HCT116 (cell line): ENCODE data around the gene ZNF248. TPM values are rescaled to one million over a fixed set of nuclear protein-coding genes. Genes with fewer than 3 reads are reported as not detected.

Experiments used
- ATAC-seq: fragments of 200-7000 bp; cut with Tn5 transposase; 2 replicates; pipeline ENCODE4 v1.9.1; 2020; ENCODE audit warnings: mild to moderate bottlenecking, moderate library complexity
- BruUV-seq: library from RNA; stranded (reverse); fragments of 400-500 nt; replicated peaks from 2 replicates; lab custom pipeline; 2021; lab: Mats Ljungman, UMichigan
- CTCF ChIA-PET: fragments of 300-600 bp; sonication (Branson Sonifier 250); formaldehyde crosslinking; loops from one replicate; lab custom pipeline; 2021; ENCODE audit warnings: antibody characterized with exemption; lab: Charles Lee
- POLR2A ChIA-PET: fragments of 300-600, 350-600 bp; sonication (Branson Sonifier 250); formaldehyde crosslinking; loops from one replicate; lab custom pipeline; 2021; ENCODE audit warnings: antibody characterized with exemption; lab: Charles Lee
- RAD21 ChIA-PET, 2 experiments: fragments of 300-600 bp; sonication (Branson Sonifier 250); formaldehyde crosslinking; loops; one replicate each; lab custom pipeline; 2023; ENCODE audit warnings: low total read pairs in 2 of 2; ENCODE audit not compliant: uncharacterized antibody in 2 of 2, unreplicated experiment in 2 of 2, low non-redundant PET in 1 of 2; lab: Charles Lee
- DNase-seq: peaks from one replicate; pipeline ENCODE4 v3.0.0-alpha.2; 2010; ENCODE audit warnings: low read depth, low spot score
- H2AFZ ChIP-seq: fragments of 200-600 bp; shearing (Covaris generic), sonication (generic); 2 replicates; pipeline ENCODE4 v1.6.1; 2017; ENCODE audit warnings: low read depth, mixed run types, mixed read lengths, antibody characterized with exemption, low read length; ENCODE audit not compliant: poor library complexity, severe bottlenecking
- H3K27ac ChIP-seq: 2 replicates; pipeline ENCODE4 v1.5.1; 2012; ENCODE audit warnings: low read depth, low read length
- H3K27me3 ChIP-seq: fragments of 200-600 bp; sonication (generic); 2 replicates; pipeline ENCODE4 v1.6.1; 2016; ENCODE audit warnings: mixed run types, low read length, mixed read lengths; ENCODE audit not compliant: insufficient read depth
- H3K36me3 ChIP-seq, 2 experiments: fragments of 200-500 bp in 1 of 2; fragments of 200-600 bp in 1 of 2; sonication (Bioruptor generic) in 1 of 2; sonication (generic) in 1 of 2; 2 replicates each; pipeline versions ENCODE4 v1.5.1 to v1.6.1; 2014 to 2016; ENCODE audit warnings: low read length in 2 of 2, inconsistent platforms in 1 of 2, mixed read lengths in 1 of 2, mixed run types in 1 of 2; ENCODE audit not compliant: insufficient read depth in 2 of 2, control insufficient read depth in 1 of 2
- H3K4me1 ChIP-seq, 2 experiments: fragments of 200-600 bp in 1 of 2; sonication (generic) in 1 of 2; 2 replicates each; pipeline versions ENCODE4 v1.5.1 to v1.6.1; 2012 to 2017; ENCODE audit warnings: low read length in 2 of 2, inconsistent platforms in 1 of 2, mild to moderate bottlenecking in 1 of 2, mixed read lengths in 1 of 2, mixed run types in 1 of 2, moderate library complexity in 1 of 2; ENCODE audit not compliant: insufficient read depth in 2 of 2, control insufficient read depth in 1 of 2
- H3K4me2 ChIP-seq: fragments of 200-600 bp; sonication (generic); 2 replicates; pipeline ENCODE4 v1.6.1; 2017; ENCODE audit warnings: mixed run types, low read length, mixed read lengths
- H3K4me3 ChIP-seq, 2 experiments: fragments of 200-600 bp in 1 of 2; sonication (generic) in 1 of 2; replicated peaks in 1 of 2; 2 replicates each; pipeline ENCODE4 v1.5.1; 2011 to 2016; ENCODE audit warnings: low read length in 2 of 2, control low read depth in 1 of 2, low read depth in 1 of 2, mild to moderate bottlenecking in 1 of 2, mixed read lengths in 1 of 2, mixed run types in 1 of 2
- H3K79me2 ChIP-seq: fragments of 200-600 bp; sonication (generic); 2 replicates; pipeline ENCODE4 v1.6.1; 2017; ENCODE audit warnings: mild to moderate bottlenecking, mixed run types, low read length, moderate library complexity, mixed read lengths; ENCODE audit not compliant: insufficient read depth
- H3K9ac ChIP-seq: fragments of 200-600 bp; sonication (generic); 2 replicates; pipeline ENCODE4 v1.6.1; 2016; ENCODE audit warnings: low read length, mixed read lengths
- H3K9me2 ChIP-seq: fragments of 200-600 bp; sonication (generic), shearing (Covaris generic); 2 replicates; pipeline ENCODE4 v1.6.1; 2017; ENCODE audit warnings: mixed run types, mild to moderate bottlenecking, moderate library complexity; ENCODE audit not compliant: insufficient read depth
- H3K9me3 ChIP-seq, 2 experiments: fragments of 200-500 bp in 1 of 2; fragments of 200-600 bp in 1 of 2; sonication (Bioruptor generic) in 1 of 2; sonication (generic) in 1 of 2; 2 replicates each; pipeline ENCODE4 v1.6.1; 2014 to 2017; ENCODE audit warnings: low read length in 2 of 2, mixed read lengths in 2 of 2, inconsistent platforms in 1 of 2, low read depth in 1 of 2, mild to moderate bottlenecking in 1 of 2, mixed run types in 1 of 2, moderate library complexity in 1 of 2; ENCODE audit not compliant: control insufficient read depth in 1 of 2, insufficient read depth in 1 of 2
- H4K20me1 ChIP-seq: fragments of 200-600 bp; sonication (generic), shearing (Covaris generic); 2 replicates; pipeline ENCODE4 v1.6.1; 2017; ENCODE audit warnings: mixed run types, mild to moderate bottlenecking, moderate library complexity; ENCODE audit not compliant: insufficient read depth
- CBX3 ChIP-seq: IDR thresholded peaks from 2 replicates; pipeline ENCODE4 v1.6.1; 2012; ENCODE audit warnings: low read depth
- CEBPB ChIP-seq: IDR thresholded peaks from 2 replicates; pipeline ENCODE4 v1.6.1; 2012; ENCODE audit warnings: low read depth
- EGR1 ChIP-seq: IDR thresholded peaks from 2 replicates; pipeline ENCODE4 v1.6.1; 2012; ENCODE audit warnings: low read depth
- ELF1 ChIP-seq: IDR thresholded peaks from 2 replicates; pipeline ENCODE4 v1.6.1; 2012; ENCODE audit warnings: low read depth, borderline replicate concordance
- EZH2phosphoT487 ChIP-seq: fragments of 200-600 bp; IDR thresholded peaks from 2 replicates; pipeline ENCODE4 v1.6.1; 2018; ENCODE audit warnings: antibody characterized with exemption, borderline replicate concordance
- POLR2A ChIP-seq: IDR thresholded peaks from 2 replicates; pipeline ENCODE4 v1.7.0; 2011; ENCODE audit warnings: borderline replicate concordance; ENCODE audit not compliant: insufficient read depth, insufficient read length; ENCODE audit errors: extremely low read depth
- POLR2AphosphoS5 ChIP-seq: IDR thresholded peaks from 2 replicates; pipeline ENCODE4 v1.6.1; 2011; ENCODE audit warnings: mild to moderate bottlenecking, low read depth, low read length, moderate library complexity
- SIN3A ChIP-seq: IDR thresholded peaks from 2 replicates; pipeline ENCODE4 v1.6.1; 2012; ENCODE audit warnings: low read depth
- SP1 ChIP-seq: IDR thresholded peaks from 2 replicates; pipeline ENCODE4 v1.6.1; 2012; ENCODE audit warnings: low read depth
- SRF ChIP-seq: IDR thresholded peaks from 2 replicates; pipeline ENCODE4 v1.6.1; 2012; ENCODE audit warnings: low read depth
- TCF7L2 ChIP-seq: IDR thresholded peaks from 2 replicates; pipeline ENCODE4 v1.7.0; 2011; ENCODE audit warnings: borderline replicate concordance, inconsistent platforms; ENCODE audit not compliant: insufficient read depth, insufficient read length; ENCODE audit errors: extremely low read depth
- YY1 ChIP-seq: IDR thresholded peaks from 2 replicates; pipeline ENCODE4 v1.6.1; 2011; ENCODE audit warnings: low read length, low read depth, moderate library complexity, mild to moderate bottlenecking; ENCODE audit not compliant: insufficient replicate concordance; ENCODE audit errors: extremely low read depth
- ZFX ChIP-seq: fragments of 450-650 bp; IDR thresholded peaks from 2 replicates; pipeline ENCODE4 v1.6.1; 2017
- ZNF274 ChIP-seq: fragments of 200-500 bp; sonication (Bioruptor generic); IDR thresholded peaks from 2 replicates; pipeline ENCODE4 v1.6.1; 2014; ENCODE audit warnings: mild to moderate bottlenecking, low read depth, low read length, inconsistent platforms
- intact Hi-C: fragments of 100-400 bp; cut with micrococcal nuclease; formaldehyde crosslinking; loops from 2 replicates; pipeline ENCODE4 v1.10.0; 2022
- total RNA-seq: library from RNA; stranded (reverse); gene quantifications from one replicate; pipeline ENCODE4 v1.2.1, GENCODE V29; 2021; ENCODE audit not compliant: unreplicated experiment
- TF ChIP-seq, protein P1 (sequence below): IDR thresholded peaks from 2 replicates; pipeline ENCODE4 v1.6.1; 2012
- TF ChIP-seq, protein P2 (sequence below), 3 experiments: fragments of 200-600 bp in 1 of 3; sonication (generic) in 1 of 3; IDR thresholded peaks in 2 of 3; conservative IDR thresholded peaks in 1 of 3; 2 replicates each; pipeline ENCODE4 v1.5.1; 2012 to 2017; ENCODE audit warnings: low read depth in 2 of 3, low read length in 2 of 3, antibody characterized with exemption in 1 of 3, borderline replicate concordance in 1 of 3, control low read depth in 1 of 3, mild to moderate bottlenecking in 1 of 3, mixed read lengths in 1 of 3, mixed run types in 1 of 3, moderate library complexity in 1 of 3; ENCODE audit not compliant: insufficient read depth in 1 of 3
- TF ChIP-seq, protein P3 (sequence below): IDR thresholded peaks from 2 replicates; pipeline ENCODE4 v1.6.1; 2012; ENCODE audit warnings: low read depth

ZNF248 gene
- total RNA-seq, 1 experiment from 2014 or later: 6.2 TPM

DNA sequence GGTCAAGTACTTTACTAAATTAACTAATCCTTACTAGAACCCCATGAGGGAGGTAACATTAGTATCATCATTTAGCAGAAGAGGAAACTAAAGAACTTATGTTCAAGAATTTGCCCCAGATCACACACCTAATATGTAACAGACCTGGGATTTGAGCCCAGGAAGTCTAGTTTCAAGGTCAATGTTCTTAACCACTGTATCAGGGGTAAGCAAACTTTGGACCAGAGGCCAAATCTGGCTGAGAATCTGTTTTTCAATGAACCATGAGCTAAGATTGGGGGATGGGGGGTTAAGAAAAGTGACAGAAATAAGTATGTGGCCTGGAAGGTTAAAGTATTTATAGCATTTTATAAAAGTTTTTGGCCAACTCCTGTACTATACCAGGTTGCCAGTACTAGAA lies 95.1 kb downstream of the ZNF248 start:
- no peaks in the 10 kb centered on the region for H3K9me2 ChIP-seq
- no peaks in the 10 kb centered on the region for H3K9me3 ChIP-seq
- H2AFZ ChIP-seq: no peak overlapping the region
- no peaks in the 10 kb centered on the region for H3K79me2 ChIP-seq
- H3K4me2 ChIP-seq: no peak overlapping the region
- intact Hi-C loops: no loop called here
- ChIA-PET RAD21 (no interaction called here), POLR2A (no interaction called here), CTCF (no interaction called here)
- no peaks in the 10 kb centered on the region for H3K36me3 ChIP-seq
- TF ChIP-seq, protein P1, sequence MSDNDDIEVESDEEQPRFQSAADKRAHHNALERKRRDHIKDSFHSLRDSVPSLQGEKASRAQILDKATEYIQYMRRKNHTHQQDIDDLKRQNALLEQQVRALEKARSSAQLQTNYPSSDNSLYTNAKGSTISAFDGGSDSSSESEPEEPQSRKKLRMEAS: no peak
- TF ChIP-seq, protein P2, sequence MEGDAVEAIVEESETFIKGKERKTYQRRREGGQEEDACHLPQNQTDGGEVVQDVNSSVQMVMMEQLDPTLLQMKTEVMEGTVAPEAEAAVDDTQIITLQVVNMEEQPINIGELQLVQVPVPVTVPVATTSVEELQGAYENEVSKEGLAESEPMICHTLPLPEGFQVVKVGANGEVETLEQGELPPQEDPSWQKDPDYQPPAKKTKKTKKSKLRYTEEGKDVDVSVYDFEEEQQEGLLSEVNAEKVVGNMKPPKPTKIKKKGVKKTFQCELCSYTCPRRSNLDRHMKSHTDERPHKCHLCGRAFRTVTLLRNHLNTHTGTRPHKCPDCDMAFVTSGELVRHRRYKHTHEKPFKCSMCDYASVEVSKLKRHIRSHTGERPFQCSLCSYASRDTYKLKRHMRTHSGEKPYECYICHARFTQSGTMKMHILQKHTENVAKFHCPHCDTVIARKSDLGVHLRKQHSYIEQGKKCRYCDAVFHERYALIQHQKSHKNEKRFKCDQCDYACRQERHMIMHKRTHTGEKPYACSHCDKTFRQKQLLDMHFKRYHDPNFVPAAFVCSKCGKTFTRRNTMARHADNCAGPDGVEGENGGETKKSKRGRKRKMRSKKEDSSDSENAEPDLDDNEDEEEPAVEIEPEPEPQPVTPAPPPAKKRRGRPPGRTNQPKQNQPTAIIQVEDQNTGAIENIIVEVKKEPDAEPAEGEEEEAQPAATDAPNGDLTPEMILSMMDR (IDR thresholded peaks at IDR 0.05 in 2 of 3, conservative IDR thresholded peaks at IDR 0.05 in 1 of 3; ENCODE audit: borderline replicate concordance in 1 of 3, insufficient read depth in 1 of 3, low read depth in 2 of 3, low read length in 2 of 3): no peak
- TF ChIP-seq POLR2AphosphoS5 (no peak), ELF1 (no peak), SIN3A (no peak), YY1 (no peak), SRF (no peak), CBX3 (no peak), EGR1 (no peak), CEBPB (no peak), ZNF274 (no peak), EZH2phosphoT487 (no peak), POLR2A (no peak), ZFX (no peak), SP1 (no peak), TCF7L2 (no peak)
- TF ChIP-seq, protein P3, sequence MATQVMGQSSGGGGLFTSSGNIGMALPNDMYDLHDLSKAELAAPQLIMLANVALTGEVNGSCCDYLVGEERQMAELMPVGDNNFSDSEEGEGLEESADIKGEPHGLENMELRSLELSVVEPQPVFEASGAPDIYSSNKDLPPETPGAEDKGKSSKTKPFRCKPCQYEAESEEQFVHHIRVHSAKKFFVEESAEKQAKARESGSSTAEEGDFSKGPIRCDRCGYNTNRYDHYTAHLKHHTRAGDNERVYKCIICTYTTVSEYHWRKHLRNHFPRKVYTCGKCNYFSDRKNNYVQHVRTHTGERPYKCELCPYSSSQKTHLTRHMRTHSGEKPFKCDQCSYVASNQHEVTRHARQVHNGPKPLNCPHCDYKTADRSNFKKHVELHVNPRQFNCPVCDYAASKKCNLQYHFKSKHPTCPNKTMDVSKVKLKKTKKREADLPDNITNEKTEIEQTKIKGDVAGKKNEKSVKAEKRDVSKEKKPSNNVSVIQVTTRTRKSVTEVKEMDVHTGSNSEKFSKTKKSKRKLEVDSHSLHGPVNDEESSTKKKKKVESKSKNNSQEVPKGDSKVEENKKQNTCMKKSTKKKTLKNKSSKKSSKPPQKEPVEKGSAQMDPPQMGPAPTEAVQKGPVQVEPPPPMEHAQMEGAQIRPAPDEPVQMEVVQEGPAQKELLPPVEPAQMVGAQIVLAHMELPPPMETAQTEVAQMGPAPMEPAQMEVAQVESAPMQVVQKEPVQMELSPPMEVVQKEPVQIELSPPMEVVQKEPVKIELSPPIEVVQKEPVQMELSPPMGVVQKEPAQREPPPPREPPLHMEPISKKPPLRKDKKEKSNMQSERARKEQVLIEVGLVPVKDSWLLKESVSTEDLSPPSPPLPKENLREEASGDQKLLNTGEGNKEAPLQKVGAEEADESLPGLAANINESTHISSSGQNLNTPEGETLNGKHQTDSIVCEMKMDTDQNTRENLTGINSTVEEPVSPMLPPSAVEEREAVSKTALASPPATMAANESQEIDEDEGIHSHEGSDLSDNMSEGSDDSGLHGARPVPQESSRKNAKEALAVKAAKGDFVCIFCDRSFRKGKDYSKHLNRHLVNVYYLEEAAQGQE: no peak
- H3K4me1 ChIP-seq: no peaks in the 10 kb centered on the region
- H4K20me1 ChIP-seq: no peaks in the 10 kb centered on the region
- H3K4me3 ChIP-seq: no peak overlapping the region
- no peak overlapping the region for H3K9ac ChIP-seq
- no peaks in the 10 kb centered on the region for H3K27me3 ChIP-seq
- no TSS peak for BruUV-seq
- no peak for DNase-seq
- no peak overlapping the region for H3K27ac ChIP-seq
- ATAC-seq: no peak
